GM23338 (cell line): ENCODE results near the gene GAB2.

ENCODE experiments used
- CTCF ChIP-seq, 2 experiments: fragments of 200-600 bp in 1 of 2; sonication (generic) in 1 of 2; conservative IDR thresholded peaks; 2 replicates each; pipeline versions ENCODE4 v1.5.1 to v1.6.1; 2016 to 2017; ENCODE audit warnings: antibody characterized with exemption in 2 of 2, low read depth in 2 of 2, mild to moderate bottlenecking in 2 of 2, moderate library complexity in 1 of 2
- EZH2 ChIP-seq: fragments of 200-600 bp; sonication (generic); IDR thresholded peaks from one replicate; pipeline ENCODE4 v1.8.0; 2017; ENCODE audit warnings: antibody characterized with exemption, mild to moderate bottlenecking, low read depth; ENCODE audit not compliant: unreplicated experiment
- JUNB ChIP-seq: IDR thresholded peaks from one replicate; pipeline ENCODE4 v1.6.1; 2016; ENCODE audit warnings: antibody characterized with exemption; ENCODE audit not compliant: unreplicated experiment
- NANOG ChIP-seq: IDR thresholded peaks from 2 replicates; pipeline ENCODE4 v1.6.1; 2016; ENCODE audit warnings: antibody characterized with exemption, borderline replicate concordance
- POLR2AphosphoS5 ChIP-seq: IDR thresholded peaks from 2 replicates; pipeline ENCODE4 v1.6.1; 2016; ENCODE audit warnings: antibody characterized with exemption, low read depth
- REST ChIP-seq: IDR thresholded peaks from one replicate; pipeline ENCODE4 v1.6.1; 2018; ENCODE audit warnings: antibody characterized with exemption; ENCODE audit not compliant: unreplicated experiment

DNA sequence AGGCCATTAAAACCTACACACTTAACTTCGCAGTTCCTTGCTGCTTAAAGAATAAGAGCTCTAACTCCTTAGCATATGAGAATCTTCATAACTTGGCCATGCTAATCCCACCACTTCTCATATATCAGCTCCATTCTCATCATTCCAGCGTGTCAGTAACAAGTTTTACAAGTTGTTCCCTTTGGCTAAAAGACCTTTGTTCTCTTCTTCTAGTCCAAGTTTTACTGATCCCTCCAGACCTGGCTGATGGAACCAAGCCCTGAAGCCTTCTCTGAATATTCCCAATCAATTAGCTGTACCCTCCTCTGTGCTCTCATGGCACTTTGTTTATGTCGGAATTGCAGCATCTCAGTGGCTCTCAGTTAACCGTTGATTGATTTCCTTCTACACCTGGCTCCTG, 35.8 kb downstream of the GAB2 start:
- TF ChIP-seq EZH2: no peak
- TF ChIP-seq CTCF (conservative IDR thresholded peaks at IDR 0.05; ENCODE audit: low read depth in 2 of 2): no peak
- no peak for TF ChIP-seq JUNB
- TF ChIP-seq NANOG: no peak
- no peak for TF ChIP-seq REST
- no peak for TF ChIP-seq POLR2AphosphoS5
